Measurements from ENCODE around the gene ARHGEF4. TPM values are rescaled to one million over a fixed set of nuclear protein-coding genes. Genes with fewer than 3 reads are reported as not detected.

Gene ARHGEF4
- total RNA-seq, 1 donor from 2014 or later: 2.6 TPM

DNA sequence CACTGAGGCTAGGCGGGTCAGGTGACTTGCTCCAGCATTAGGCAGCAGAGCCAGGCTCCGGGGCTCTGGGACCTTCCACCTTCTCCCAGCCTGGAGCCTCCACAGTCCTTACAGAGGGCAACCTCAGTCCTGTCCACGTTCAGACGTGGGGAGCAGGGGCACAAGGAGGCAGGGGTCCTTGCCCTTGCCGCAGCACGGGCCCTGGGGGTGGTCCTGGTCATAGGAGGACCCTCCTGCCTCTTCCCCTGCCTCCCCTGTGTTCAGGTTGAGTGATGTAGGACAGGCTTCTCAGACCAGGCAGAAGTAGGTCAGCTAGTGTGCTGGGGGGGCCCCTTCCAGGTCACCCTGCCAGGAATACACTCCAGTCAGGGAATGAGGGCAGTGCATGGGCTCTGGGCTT, 5.4 kb upstream of the ARHGEF4 start:
- no peaks in the 10 kb centered on the region for H3K4me1 Mint-ChIP-seq (ENCODE audit: unreplicated experiment)
- no peaks in the 10 kb centered on the region for H3K9me3 Mint-ChIP-seq (ENCODE audit: unreplicated experiment)
- no peaks in the 10 kb centered on the region for H3K36me3 Mint-ChIP-seq (ENCODE audit: unreplicated experiment)
- no peak overlapping the region for H3K4me3 Mint-ChIP-seq (ENCODE audit: unreplicated experiment)
- no peak overlapping the region for H3K27ac Mint-ChIP-seq (ENCODE audit: unreplicated experiment)
- TF ChIP-seq, protein P1, sequence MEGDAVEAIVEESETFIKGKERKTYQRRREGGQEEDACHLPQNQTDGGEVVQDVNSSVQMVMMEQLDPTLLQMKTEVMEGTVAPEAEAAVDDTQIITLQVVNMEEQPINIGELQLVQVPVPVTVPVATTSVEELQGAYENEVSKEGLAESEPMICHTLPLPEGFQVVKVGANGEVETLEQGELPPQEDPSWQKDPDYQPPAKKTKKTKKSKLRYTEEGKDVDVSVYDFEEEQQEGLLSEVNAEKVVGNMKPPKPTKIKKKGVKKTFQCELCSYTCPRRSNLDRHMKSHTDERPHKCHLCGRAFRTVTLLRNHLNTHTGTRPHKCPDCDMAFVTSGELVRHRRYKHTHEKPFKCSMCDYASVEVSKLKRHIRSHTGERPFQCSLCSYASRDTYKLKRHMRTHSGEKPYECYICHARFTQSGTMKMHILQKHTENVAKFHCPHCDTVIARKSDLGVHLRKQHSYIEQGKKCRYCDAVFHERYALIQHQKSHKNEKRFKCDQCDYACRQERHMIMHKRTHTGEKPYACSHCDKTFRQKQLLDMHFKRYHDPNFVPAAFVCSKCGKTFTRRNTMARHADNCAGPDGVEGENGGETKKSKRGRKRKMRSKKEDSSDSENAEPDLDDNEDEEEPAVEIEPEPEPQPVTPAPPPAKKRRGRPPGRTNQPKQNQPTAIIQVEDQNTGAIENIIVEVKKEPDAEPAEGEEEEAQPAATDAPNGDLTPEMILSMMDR (IDR thresholded peaks at IDR 0.05): no peak
- peaks cover 24% of the 10 kb centered on the region for H3K27me3 Mint-ChIP-seq (ENCODE audit: unreplicated experiment)
- no peak for DNase-seq (ENCODE audit: extremely low spot score, unreplicated experiment)

DNA sequence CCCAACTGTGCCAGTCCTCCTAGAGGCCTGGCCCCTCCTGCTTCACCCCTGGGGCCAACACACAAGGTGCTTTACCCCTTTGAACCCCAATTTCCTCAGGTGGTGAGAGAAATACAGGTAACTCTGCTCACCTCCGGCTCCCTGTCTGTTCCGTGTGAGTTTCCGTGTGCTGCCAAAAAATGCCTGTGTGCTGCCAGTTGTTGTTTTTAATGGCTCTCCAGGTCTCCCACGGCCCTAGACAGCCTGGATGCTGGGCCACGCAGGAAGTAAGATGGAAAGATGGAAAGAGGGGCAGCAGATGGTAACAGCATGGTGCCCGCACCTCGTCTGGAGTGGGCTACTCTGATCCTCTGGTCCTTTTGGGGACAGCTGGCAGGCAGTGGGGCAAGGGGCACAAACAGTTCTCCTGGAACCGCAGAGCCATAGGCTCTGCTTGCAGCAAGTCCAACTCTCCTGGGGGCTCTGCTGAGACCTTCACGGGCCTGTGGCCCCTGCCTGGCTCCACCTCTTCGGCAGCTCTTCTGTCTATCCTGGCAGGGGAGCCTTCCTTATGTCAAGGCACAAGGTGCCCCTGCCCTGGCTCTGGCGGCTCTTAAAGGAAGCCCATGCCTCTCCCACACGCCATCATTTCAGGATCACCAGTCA, 4.3 kb upstream of the ARHGEF4 start:
- no peak for DNase-seq (ENCODE audit: extremely low spot score, unreplicated experiment)
- Mint-ChIP-seq H3K27me3 (ENCODE audit: unreplicated experiment) (peaks cover 25% of the 10 kb centered on the region), H3K9me3 (ENCODE audit: unreplicated experiment) (no peaks in the 10 kb centered on the region), H3K36me3 (ENCODE audit: unreplicated experiment) (no peaks in the 10 kb centered on the region), H3K4me1 (ENCODE audit: unreplicated experiment) (no peaks in the 10 kb centered on the region), H3K4me3 (ENCODE audit: unreplicated experiment) (no peak overlapping the region), H3K27ac (ENCODE audit: unreplicated experiment) (no peak overlapping the region)
- TF ChIP-seq, protein P1 (IDR thresholded peaks at IDR 0.05): no peak

DNA sequence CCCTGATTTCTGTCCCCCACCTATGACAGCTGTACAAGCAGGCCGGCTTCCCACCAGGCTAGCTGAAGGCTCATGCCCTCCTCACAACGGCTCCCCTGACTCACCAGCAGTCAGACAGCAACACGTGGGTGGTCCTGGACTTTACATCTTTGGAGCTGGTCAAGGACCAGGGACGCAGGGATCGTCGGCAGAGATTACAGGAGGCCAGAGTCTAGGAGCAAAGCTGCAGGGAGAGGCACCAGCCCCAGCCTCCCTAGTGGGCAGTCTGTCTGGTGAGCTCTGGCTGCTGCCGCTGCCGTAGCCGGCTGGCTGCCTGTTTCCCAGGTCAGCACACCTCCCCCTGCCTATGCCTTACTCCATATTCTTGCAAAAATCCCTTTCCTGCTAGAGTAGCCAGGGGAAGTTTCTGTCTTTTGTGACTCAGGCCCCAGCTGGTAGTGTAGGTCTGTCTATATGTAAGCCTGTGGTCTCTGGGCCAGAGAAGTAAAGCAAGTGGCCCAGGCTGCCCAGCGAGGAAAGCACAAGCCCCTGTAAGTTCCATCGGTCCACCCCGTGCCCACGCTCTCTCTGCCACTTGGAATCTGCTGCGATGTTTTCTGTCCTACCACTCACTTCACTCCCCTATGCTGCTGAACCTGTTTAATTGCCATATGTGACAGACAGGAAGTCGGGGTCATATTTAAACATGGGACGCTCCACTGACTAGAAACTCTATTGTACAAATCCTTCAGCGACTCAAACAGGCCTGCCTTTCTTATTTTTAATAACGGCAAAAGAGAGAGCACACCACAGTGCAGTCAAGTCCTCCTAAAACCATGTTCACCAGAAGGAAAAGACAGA, 2.4 kb upstream of the ARHGEF4 start:
- no peak overlapping the region for H3K4me3 Mint-ChIP-seq (ENCODE audit: unreplicated experiment)
- no peak overlapping the region for H3K27ac Mint-ChIP-seq (ENCODE audit: unreplicated experiment)
- H3K4me1 Mint-ChIP-seq (ENCODE audit: unreplicated experiment): no peaks in the 10 kb centered on the region
- DNase-seq (ENCODE audit: extremely low spot score, unreplicated experiment): no peak
- H3K36me3 Mint-ChIP-seq (ENCODE audit: unreplicated experiment): no peaks in the 10 kb centered on the region
- H3K9me3 Mint-ChIP-seq (ENCODE audit: unreplicated experiment): no peaks in the 10 kb centered on the region
- H3K27me3 Mint-ChIP-seq (ENCODE audit: unreplicated experiment): peaks cover 38% of the 10 kb centered on the region
- TF ChIP-seq, protein P1 (IDR thresholded peaks at IDR 0.05): no peak

DNA sequence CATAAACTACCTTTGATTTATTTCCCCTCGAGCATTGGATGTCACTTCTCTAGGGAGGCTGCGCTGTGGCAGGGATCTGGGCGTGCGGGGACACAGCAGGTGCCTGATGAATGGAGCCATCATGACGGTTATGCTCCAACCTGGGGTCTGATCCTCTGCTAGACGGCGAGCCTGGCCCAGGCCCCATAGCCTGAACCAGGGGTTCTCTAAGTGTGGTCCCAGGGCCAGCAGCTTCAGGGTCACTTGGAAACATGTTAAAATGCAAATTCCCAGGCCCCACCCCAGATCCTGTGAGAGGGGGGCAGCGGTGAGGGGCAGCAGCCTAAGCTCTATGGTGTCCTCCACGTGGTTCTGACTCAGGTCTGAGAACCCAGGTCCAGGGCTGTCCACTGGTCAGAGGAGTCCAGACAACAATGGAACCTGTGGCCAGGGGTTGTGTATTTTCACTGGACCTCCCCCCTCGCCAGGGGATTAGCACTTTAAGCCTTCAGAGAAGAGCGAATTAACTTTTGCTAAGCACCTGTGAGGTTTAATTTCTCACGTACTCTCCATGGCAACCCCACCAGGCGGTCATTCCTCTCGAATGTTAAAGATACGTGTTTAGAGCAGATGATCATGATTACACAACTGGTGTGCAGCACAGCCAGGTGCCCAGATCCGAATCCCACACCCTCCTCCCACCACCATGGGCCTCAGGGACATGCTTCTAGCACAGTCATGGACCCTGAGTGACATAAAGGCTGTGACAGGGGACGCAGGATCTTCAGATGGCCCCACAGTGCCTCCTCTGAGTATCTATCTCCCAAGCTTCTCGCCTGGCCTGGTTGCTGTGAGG, 1.6 kb upstream of the ARHGEF4 start:
- peaks cover 38% of the 10 kb centered on the region for H3K27me3 Mint-ChIP-seq (ENCODE audit: unreplicated experiment)
- no peaks in the 10 kb centered on the region for H3K4me1 Mint-ChIP-seq (ENCODE audit: unreplicated experiment)
- no peak overlapping the region for H3K4me3 Mint-ChIP-seq (ENCODE audit: unreplicated experiment)
- H3K27ac Mint-ChIP-seq (ENCODE audit: unreplicated experiment): no peak overlapping the region
- no peak for DNase-seq (ENCODE audit: extremely low spot score, unreplicated experiment)
- no peaks in the 10 kb centered on the region for H3K36me3 Mint-ChIP-seq (ENCODE audit: unreplicated experiment)
- no peaks in the 10 kb centered on the region for H3K9me3 Mint-ChIP-seq (ENCODE audit: unreplicated experiment)
- TF ChIP-seq, protein P1 (IDR thresholded peaks at IDR 0.05): no peak

DNA sequence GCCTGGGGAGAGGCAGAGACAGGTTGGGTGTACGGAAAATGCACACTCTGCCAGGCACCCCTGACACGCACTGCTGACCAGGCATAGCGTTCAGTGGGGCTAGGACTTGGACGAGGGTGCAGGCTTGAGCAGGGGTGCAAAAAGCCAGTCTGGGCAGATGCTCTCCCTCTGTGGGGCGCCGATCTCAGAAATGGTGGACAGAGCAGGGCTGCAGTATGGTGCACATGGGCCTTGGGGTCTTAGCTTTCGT, 1.0 kb upstream of the ARHGEF4 start:
- TF ChIP-seq, protein P1 (IDR thresholded peaks at IDR 0.05): no peak
- H3K4me3 Mint-ChIP-seq (ENCODE audit: unreplicated experiment): no peak overlapping the region
- DNase-seq (ENCODE audit: extremely low spot score, unreplicated experiment): no peak
- no peaks in the 10 kb centered on the region for H3K4me1 Mint-ChIP-seq (ENCODE audit: unreplicated experiment)
- no peak overlapping the region for H3K27ac Mint-ChIP-seq (ENCODE audit: unreplicated experiment)
- peaks cover 37% of the 10 kb centered on the region for H3K27me3 Mint-ChIP-seq (ENCODE audit: unreplicated experiment)
- no peaks in the 10 kb centered on the region for H3K9me3 Mint-ChIP-seq (ENCODE audit: unreplicated experiment)
- H3K36me3 Mint-ChIP-seq (ENCODE audit: unreplicated experiment): no peaks in the 10 kb centered on the region

Data from osteocyte (in vitro differentiated cells).